Measurements from ENCODE around the gene TP53TG3B.
"Not testable (repeated sequence)": the region's sequence is repeated elsewhere in the genome, so short reads cannot be mapped to it uniquely, and the experiment has no call there.

DNA sequence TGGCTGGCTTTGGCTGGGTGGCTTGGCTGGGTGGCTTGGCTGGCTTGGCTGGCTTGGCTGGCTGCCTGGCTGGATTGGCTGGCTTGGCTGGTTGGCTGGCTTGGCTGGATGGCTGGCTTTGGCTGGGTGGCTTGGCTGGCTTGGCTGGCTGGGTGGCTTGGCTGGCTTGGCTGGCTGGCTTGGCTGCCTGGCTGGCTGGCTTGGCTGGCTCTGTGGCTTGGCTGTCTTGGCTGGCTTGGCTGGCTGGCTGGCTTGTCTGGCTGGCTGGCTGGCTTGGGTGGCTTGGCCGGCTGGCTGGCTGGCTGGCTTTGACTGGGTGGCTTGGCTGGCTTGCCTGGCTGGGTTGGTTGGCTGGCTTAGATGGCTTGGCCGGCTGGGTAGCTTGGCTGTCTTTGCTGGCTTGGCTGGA is 22.1 kb upstream of the TP53TG3B start:
- TF ChIP-seq, protein P1, sequence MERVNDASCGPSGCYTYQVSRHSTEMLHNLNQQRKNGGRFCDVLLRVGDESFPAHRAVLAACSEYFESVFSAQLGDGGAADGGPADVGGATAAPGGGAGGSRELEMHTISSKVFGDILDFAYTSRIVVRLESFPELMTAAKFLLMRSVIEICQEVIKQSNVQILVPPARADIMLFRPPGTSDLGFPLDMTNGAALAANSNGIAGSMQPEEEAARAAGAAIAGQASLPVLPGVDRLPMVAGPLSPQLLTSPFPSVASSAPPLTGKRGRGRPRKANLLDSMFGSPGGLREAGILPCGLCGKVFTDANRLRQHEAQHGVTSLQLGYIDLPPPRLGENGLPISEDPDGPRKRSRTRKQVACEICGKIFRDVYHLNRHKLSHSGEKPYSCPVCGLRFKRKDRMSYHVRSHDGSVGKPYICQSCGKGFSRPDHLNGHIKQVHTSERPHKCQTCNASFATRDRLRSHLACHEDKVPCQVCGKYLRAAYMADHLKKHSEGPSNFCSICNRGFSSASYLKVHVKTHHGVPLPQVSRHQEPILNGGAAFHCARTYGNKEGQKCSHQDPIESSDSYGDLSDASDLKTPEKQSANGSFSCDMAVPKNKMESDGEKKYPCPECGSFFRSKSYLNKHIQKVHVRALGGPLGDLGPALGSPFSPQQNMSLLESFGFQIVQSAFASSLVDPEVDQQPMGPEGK (CRISPR knock-in tag; IDR thresholded peaks at IDR 0.05; ENCODE audit: borderline replicate concordance): not testable (repeated sequence)
- not testable (repeated sequence) for TF ChIP-seq ZFP30 (CRISPR knock-in tag; IDR thresholded peaks at IDR 0.05); ZFP3 (CRISPR knock-in tag; IDR thresholded peaks at IDR 0.05); ARNTL (CRISPR knock-in tag; IDR thresholded peaks at IDR 0.05; ENCODE audit: borderline replicate concordance, low read depth); TCF4 (CRISPR knock-in tag; IDR thresholded peaks at IDR 0.05; ENCODE audit: borderline replicate concordance); RARB (CRISPR knock-in tag; IDR thresholded peaks at IDR 0.05); BACH2 (CRISPR knock-in tag; IDR thresholded peaks at IDR 0.05; ENCODE audit: borderline replicate concordance)
- TF ChIP-seq, protein P2, sequence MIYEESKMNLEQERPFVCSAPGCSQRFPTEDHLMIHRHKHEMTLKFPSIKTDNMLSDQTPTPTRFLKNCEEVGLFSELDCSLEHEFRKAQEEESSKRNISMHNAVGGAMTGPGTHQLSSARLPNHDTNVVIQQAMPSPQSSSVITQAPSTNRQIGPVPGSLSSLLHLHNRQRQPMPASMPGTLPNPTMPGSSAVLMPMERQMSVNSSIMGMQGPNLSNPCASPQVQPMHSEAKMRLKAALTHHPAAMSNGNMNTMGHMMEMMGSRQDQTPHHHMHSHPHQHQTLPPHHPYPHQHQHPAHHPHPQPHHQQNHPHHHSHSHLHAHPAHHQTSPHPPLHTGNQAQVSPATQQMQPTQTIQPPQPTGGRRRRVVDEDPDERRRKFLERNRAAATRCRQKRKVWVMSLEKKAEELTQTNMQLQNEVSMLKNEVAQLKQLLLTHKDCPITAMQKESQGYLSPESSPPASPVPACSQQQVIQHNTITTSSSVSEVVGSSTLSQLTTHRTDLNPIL (CRISPR knock-in tag; IDR thresholded peaks at IDR 0.05; ENCODE audit: low read depth): not testable (repeated sequence)

Measured in SK-N-SH treated with all-trans-retinoic acid at 6 μM for 48 hours (cell line).